ENCODE data around the gene HOXA3.

Gene HOXA3

DNA sequence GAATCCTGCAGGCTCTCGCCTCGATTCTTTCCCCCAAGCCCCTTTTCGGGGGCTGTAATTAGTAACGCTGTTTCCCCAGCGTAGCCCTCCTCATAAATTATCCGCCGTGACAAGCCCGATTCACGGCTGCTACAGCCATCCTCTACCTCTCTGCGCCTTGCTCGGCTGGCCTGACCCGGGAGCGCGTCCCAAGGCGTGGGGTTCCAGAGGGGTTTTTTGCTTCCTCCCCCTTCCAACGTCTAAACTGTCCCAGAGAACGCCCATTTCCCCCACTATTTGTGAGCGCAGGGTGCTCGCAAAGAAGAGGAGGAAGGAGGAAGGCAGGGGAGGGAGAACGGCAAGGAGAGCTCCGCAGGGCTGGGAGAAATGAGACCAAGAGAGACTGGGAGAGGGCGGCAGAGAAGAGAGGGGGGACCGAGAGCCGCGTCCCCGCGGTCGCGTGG is 9.8 kb downstream of the HOXA3 start:
- no peak for DNase-seq

DNA sequence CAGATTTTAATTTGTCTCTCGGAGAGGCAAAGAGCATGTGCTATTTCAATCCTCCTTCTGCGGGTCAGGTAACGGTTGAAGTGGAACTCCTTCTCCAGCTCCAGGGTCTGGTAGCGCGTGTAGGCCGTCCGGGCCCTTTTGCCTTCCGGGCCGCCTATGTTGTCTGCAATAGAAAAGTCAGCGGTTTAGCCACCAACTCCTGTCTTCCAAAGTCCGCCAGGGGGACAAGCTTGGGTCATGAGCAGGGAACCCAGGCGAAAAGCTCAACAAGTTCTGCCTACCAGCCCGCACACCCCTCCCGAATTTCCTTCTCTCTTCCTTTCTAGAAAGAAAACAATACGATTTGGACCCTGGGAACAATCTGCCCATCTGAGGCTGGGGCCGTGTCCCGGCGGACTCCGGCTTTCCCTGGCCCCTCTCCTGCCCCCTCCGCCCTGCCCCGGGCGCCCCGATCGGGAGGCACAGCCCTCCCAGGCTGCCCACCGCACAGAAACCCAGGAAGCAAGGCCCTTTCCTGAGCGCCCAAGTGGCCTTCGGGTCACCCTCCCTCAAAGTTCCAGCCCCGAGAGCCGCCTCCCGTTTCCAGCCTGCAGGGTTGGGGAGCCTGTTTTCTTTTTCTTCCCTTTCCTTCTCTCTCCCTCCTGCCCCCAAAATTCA is 10.3 kb downstream of the HOXA3 start:
- DNase-seq, result no peak

DNA sequence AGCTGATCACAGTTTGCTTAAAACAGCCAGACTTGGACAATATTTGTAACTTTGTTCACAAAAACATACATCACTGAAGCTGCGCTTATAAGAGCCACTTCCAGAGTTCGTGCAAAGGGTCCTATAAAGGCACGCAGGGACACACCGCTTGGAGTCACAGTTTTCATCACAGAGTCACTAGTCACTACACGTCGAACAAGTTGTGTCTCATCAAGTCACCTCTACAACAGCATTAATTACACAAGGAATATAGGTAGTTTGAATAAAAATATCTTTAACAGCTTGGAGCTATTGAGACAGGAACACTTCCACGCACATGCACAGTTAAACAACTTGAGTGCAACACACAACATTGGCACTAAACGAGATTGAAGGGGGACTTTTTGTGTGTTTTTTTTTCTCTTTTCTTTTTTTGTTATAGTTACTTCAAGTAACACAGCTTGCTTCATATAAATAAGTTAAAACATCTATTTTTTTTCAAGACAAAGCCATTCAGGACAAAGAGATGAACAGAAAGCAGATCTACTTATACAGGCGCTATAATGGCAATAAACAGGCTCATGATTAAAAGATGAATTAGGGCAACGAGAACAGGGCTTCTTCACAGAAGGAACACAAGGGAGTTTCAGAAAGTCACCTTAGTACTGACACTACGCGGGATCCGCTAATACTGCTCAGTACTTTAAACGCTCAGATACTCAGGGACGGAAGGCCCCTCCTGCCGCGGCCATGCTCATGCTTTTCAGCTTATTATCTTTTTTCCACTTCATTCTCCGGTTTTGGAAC is 11.1 kb downstream of the HOXA3 start:
- no peak for DNase-seq

DNA sequence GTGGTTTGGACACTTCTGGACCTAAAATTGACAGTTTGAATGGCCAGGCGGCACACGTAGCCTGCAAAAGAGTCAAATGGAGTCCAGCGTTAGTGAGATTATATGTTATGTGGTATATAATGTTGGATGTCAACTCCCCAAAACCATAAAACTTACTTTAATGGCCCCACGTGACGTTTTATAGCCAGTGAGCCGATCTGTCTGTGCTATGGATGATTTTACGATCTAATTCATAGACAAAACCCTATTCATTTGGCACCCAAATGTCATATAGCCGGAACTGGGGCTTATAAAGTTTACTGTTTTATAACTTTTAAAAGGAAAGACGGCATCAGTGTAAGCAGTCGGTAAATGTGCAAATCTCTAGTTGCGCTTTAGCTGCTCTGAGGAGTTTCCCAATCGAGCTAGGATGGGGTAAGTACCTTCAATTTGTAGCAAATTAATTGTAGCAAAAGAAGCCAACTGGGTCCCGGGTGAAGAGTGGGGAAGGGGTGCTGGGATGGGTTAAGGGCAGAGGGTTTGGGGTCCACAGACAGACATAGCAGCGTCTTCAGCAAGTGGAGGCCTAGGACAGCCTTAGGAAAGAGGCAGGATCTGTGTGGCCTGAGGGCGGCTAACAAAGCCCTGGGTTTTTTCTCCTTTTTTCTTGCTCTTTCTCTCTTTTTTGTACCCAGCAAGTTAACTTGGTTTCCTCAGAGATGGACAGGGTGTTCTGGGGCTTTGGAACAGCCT is 12.1 kb downstream of the HOXA3 start:
- no peak for DNase-seq

DNA sequence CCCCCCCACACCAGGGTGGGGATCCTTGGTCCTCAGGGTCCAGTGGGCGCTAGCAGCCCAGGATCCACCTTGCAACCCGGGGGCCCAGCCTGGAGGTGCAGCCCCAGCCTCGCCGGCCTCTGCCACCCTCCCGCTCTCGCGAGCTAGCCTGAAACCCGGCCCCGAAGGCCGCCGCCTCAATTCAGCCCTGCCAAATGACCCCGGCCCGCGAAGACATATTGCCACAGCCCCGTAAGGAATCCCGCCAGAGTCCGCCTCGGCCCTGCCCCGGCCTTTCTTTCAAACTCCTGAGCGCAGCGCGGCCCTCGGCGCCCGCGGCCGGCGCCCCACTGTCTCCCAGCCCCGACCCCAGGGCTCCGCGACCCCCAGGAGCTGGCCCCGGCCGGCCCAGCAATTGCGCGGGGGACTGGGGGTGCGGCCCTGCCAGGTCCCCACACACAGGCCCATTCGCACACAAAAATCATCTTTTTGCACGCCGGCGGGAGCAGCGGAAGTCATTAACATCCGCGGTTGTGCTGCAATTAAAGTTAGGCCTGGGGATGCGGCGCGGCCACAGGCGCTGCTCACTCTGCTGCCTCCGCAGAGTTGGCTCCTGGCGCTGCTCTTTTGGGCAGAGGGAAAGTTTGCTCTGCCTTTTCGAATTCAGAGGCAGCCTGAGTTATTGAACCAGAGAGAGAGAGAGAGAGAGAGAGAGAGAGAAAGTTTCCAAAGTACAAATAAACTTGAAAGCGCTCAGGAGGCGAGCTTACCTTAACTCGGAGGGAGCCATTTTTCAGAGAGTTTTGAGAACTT is 12.9 kb downstream of the HOXA3 start:
- DNase-seq, result no peak

DNA sequence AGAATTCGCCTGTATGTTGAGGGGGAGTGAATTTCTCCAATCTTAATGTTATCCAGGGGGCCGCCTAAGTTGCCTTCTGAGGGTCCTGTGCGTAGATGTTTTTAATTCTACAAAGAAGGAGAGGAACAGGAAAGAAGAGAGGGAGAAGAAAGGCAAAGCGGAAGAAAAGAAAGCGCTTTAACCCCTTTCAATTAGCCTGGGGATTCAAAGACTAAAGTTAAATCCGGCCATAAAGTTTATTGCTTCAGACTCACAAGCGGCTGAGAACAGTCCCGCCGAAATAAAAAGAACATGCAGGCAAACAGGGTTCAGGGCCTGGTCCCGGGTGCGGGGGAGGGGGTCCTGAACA is 13.4 kb downstream of the HOXA3 start:
- DNase-seq, result no peak

DNA sequence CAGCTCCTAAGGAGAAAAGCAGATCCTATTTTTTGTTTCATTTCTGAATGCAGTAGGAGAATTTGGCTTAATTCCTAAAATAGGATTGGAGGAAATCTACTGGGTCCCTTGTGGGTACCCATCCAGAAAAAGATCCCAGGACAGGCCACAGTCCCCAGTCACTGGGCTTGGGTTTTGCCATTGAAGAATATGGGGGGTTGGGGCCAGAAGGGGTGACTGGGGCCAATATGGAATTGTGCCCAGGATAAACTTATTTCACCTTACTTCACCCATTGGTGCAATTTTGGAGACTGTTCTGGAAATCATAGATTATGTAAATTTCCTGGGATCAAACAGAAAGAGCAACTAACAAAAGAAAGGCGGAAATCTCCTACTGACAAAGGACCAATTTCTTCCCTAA is 13.9 kb downstream of the HOXA3 start:
- DNase-seq, result no peak

DNA sequence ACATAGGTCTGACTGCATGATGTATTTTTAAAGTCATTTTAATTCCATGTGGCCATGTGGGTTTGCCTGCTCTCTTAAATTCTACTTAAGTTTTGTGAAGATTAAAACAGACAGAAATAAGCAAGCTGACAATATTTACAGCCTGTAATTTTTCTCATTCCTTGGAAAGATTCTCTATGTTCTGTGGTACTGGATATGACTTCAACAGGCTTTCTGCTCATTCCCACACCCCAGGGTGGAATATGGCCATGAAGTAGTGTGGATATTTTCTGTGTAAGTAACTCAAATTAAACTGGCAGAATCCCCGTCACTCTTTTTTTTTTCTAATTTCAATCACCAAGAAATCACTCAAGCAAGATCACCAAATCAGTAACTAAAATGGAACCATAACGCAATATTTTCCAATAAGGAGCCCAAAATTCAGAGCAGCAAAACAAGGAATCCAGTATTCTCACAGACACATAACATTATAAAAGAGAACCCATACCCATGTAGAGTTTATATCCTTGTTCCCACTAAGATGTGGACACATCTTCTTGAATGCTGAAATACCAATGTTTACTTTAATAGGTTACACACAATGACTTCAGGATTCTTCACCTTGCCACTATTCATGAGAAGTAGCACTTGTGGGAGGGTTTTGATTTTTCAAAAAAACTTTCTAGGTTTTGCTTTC is 14.6 kb downstream of the HOXA3 start:
- DNase-seq, result no peak

DNA sequence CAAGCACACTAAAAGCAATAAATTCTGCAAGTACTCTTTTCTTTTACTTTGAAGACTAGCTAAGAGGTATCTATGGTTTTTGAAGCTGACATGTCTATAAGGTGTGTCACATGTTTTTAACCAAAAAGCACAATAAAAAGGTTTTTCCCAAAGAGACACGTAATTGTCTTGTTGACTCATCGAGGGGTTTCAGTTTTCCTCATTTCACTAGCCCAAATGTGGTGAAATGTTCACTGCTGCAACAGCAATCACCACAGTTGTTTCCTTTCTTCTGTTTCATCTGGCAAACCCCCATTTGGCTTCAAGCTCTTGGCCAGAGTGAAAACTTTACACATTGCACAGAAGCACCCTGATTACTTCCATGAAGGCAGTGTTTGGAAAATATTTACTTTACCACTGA is 18.0 kb downstream of the HOXA3 start:
- DNase-seq, result no peak

DNA sequence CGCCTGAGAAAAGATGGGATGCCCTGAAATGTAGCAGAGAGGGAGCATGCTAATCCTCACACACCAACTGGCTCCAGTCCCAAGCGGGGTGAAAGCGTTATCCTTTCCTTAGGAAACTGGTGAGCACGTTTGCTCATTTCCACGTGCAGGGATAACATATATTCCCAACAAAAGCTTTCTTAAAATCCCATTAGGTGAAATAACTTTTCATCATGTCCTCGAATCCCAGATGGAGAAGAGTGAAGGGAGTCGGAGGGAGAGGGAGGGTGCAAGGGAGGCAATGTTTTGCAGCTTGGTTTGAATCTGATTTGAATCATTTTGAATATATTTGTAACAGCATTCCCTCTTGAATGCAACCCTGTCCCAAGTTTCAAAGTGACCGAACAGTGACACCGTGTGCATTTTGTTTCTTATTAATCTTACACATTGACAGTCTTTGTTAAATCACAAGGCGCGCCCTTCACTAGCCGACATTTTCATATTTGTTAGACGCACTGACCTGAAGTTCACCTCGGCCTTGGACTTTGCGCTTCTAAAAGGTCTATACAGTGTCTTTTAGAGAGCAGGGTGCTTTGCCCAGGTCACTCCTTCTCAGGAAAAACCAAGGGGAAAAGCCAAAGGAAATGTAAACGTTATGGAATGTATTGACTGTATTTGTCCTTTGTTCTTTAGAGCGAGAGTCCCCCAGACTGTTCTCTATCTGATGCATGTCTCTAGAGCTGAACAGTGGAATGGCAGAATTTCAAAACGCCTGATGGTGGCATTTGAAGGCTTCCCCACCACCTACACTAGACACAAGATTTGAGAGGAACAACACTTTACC is 18.8 kb downstream of the HOXA3 start:
- no peak for DNase-seq

DNA sequence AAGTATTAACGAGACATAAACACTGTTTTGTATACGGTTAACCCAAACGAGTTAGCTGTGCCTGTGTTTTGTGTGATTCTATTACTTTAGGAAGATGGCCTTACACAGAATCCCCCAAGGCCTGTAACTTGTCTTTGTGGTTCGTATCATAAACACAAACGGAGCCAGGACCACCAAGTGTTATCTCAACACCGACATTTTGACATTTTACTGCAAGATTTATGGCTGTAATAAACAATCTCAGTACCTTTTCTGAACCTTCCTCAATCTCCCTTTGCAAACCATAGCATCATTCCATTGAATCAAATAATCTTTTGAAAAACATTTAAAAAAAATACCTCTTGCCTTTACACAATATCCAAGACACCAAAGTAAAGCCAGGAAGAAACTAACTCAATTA is 19.4 kb downstream of the HOXA3 start:
- DNase-seq, result no peak

DNA sequence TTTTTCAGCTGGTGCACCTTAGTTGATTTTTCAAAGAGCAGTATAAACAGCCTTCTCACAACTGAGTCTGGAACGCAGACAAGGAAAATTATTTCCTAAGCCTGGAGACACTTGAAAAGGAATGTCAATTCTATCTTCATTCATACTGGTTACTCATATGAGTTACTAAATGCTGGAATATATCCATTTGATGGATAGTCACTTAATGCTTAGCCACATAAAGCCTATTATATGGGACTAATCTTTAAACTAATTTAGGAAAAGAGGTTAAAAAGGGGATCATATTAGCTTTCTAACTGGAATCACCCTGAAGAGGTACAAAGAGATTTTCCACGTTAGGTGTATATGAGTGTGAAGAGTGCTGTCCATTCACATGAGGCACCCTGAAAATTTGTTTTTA is 20.2 kb downstream of the HOXA3 start:
- DNase-seq, result no peak

DNA sequence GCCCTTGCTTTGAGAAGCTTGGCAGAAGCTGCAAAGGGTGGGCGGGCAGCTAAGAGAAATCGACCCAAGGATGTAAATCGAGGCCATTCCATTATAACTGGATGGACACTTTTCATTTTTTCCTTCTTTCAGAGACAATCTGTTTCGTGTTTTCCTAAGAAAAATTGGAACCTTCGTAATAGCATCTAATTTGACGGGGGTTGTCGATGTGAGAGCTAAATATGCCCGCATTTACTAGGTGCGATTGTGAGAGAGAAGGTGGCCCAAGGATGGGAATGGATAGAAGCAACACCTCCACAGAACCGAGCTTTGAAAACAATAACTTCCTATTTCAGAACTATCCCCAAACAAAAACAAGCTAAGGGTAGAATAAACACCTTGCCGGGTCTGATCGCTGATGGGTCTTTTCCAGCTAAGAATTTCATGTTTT is 21.0 kb downstream of the HOXA3 start:
- no peak for DNase-seq

DNA sequence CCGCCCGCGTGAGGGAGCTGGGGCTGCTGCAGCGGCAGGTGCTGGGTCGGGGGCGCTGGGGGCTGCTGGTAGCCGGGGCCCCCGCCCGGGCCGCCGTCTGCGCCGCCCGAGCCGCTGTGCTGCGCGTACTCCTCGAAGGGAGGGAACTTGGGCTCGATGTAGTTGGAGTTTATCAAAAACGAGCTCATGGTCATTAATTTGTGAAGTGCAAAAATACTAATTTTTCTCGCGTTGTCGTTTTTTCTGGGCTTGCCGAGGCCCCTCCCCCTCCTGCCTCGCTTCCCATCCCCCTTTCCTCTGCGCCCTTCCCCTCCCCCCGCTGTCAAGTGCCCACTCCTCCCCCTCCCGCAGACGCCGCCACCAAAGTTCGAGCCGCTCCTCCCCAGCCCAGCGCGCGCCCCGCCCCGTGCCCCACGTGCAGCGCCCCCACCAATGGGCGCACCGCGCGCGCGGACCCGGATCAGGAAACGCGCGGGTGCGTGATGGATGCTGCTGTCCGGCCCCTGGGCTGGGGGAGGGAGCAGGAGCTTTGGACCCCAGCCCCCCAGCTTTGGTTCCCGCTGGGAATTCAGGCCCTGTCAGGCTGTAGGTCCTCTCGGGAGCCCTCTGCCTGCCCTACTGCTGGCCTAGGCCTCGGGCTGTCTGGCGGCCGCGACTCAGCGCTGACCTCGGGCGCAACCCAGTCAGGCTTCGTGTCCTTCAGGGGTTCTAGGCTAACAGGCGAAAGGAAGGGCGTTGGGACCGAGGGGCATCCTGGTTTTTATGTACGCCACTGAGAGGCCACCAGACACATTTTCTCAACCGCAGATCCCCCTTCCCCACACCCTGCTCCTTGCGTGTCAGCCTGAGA is 21.6 kb downstream of the HOXA3 start, which contains the start of gene HOXA4:
HOXA4 (minus strand) TSS at position 218 of the 850 bp plus-strand sequence; CDS start at position 194, 24 bp downstream.
- DNase-seq, result peak; percentile 66

DNA sequence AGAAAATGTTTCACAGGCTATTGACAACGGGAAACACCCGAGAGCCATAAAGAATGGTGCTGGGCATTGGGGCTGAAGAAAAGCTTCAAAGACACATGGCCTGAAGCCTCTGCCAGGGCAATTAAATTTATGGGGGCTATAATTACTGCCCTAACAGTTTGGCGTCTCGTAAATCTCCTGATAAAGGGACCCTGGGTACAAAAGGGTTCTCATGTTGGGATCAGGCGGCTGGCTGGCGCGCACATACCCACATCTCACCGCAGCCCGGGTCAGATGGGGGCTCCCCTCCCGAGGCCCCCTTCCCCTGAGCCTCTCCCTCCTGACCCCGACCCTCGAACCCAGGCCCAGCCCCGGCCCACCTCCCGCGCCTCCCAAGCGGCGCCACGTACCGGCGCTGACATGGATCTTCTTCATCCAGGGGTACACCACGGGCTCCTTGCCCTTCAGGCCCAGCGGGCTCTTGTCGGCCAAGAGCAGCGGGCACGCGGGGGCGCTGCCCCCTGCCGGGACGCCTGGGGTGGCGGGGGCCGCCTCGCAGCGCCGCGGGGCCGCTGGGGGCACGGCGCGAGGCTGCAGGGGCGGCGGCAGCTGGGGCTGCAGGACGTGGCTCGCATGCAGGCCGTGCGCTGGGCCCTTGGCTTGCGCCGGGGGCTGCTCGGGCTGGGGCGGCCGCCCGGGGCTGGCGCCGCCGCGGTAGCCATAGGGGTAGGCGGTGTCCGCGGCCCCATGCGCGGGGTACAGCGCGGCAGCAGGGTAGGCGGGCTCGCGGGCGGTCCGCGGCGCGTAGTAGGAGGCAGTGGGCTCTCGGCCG is 22.4 kb downstream of the HOXA3 start:
- DNase-seq, result no peak

DNA sequence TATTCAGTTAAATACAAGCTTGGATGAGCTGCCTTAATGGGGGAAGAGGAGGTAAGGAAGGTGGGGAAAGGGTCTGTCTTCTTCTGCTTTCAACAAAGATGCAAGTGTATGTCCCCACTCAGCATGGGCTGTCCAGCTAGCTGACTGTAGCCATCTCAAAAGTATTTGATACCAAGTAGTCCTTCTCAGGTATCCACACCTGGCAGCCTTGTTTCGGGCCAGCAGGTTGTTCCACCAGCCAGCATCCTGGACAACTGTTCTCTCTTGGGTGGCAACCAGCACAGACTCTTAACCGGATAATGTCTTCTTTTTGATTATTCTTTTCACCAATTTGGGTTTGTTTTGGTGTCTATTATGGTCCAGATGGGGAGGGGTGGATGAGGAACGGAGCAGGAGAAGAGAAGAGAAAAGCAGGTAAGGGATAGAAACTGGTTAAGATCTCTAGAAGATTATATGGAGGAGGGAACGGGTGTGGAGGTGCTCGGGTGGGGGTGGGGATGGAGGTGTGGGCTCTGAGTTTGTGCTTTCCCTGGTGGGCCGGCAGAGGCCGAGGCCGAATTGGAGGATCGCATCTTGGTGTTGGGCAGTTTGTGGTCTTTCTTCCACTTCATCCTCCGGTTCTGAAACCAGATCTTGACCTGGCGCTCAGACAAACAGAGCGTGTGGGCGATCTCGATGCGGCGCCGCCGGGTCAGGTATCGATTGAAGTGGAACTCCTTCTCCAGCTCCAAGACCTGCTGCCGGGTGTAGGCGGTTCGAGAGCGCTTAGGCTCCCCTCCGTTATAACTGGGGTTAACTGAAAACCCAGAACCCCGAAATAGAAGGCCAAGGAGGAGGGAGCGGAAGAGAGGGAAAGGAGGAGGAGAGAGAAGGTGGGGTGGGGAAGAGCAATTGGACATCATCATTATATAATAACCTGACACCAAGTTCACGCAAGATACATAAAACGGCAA is 23.3 kb downstream of the HOXA3 start:
- no peak for DNase-seq

DNA sequence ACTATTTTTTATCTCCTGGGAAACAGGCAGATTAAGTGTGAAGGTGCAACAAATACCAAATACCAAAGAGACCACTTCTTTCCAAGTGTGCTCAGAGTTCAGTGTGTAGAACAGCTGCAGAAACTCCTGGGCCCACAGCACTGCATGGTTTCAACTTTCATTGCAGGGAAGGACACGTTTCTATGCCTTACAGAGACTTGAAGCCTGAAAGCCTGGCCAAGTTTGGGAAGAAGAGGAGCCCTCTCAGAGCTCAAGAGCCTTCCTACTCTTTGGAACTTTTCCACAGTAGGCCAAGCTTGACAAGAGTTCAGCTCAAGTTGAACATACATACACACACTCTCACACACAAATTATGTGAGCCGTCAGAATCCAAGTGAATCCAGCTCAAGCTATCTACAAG is 24.3 kb downstream of the HOXA3 start:
- DNase-seq, result no peak

DNA sequence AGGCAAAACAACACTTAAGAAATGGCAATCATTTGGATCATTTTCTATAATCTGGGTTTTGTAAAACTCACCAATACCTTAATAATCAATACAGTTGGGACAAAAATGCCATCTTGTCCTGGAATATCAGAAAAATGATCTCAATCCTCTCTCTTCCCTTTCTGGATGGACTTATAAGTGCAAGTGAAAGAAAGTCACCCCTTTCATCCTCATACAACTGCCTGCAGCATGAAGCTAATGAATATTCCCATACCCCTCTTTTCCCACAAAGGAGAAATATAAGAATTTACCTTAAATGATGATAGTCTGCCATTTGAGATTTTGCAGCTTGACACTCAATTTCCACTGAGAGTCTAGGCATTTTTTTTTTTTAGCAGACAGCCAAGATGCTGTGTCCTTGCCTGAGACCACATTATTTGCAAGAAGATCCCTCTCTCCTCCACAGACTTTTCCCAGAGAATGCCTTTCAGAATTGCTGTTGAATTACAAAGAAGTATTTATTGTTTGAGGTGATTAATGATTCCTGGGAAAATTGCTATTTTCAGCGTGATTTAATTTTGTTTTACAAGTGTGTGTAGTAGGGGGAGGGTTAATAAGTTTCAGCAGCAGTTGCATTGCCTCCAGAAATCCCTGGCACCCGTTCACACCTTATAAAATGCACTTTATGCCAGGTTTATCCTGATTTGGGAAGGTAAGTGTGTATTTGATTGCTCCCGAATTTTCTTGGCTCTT is 25.6 kb downstream of the HOXA3 start:
- no peak for DNase-seq

All from activated effector memory CD4-positive, alpha-beta T cell treated with Interleukin-2 at 50 U/mL for 16 hours (primary cell).